ENCODE data around the gene MXRA7.
A peak's percentile ranks its signal among the peaks of the same experiment; 100 is the strongest.

MXRA7 gene

GRCh38 chr17:76695059-76695831, 15.5 kb downstream of the MXRA7 start:
- DNase-seq, result no peak

- no peak for DNase-seq
Measured at GRCh38 chr17:76691379-76692191, 19.2 kb downstream of the MXRA7 start.

- no peak for DNase-seq
Measured at GRCh38 chr17:76690596-76691280, 20.0 kb downstream of the MXRA7 start.

- no peak for DNase-seq
Measured at GRCh38 chr17:76689859-76690258, 20.9 kb downstream of the MXRA7 start.

GRCh38 chr17:76688165-76688622, 22.6 kb downstream of the MXRA7 start:
- DNase-seq, result no peak

- peak; percentile 83 for DNase-seq
Measured at GRCh38 chr17:76687298-76688164, 23.2 kb downstream of the MXRA7 start.

GRCh38 chr17:76686538-76687297, 24.0 kb downstream of the MXRA7 start:
- DNase-seq, result no peak

GRCh38 chr17:76685846-76686245, 24.9 kb downstream of the MXRA7 start:
- peak; percentile 32 for DNase-seq

- peak; percentile 25 for DNase-seq
Measured at GRCh38 chr17:76685366-76685765, 25.4 kb downstream of the MXRA7 start.

GRCh38 chr17:76684756-76685155, 26.0 kb downstream of the MXRA7 start:
- DNase-seq, result peak; percentile 31

GRCh38 chr17:76683921-76684745, 26.6 kb downstream of the MXRA7 start:
- peak; percentile 30 for DNase-seq

GRCh38 chr17:76683011-76683755, 27.6 kb downstream of the MXRA7 start:
- DNase-seq, result no peak

GRCh38 chr17:76682296-76682695, 28.5 kb downstream of the MXRA7 start:
- DNase-seq, result peak; percentile 60

GRCh38 chr17:76681222-76682137, 29.3 kb downstream of the MXRA7 start:
- DNase-seq, result peak; percentile 85

- DNase-seq, result no peak
Measured at GRCh38 chr17:76679239-76679638, 31.5 kb downstream of the MXRA7 start.

GRCh38 chr17:76678330-76678729, 32.4 kb downstream of the MXRA7 start:
- DNase-seq, result no peak

- no peak for DNase-seq
Measured at GRCh38 chr17:76677406-76677805, 33.4 kb downstream of the MXRA7 start.

- DNase-seq, result no peak
Measured at GRCh38 chr17:76676629-76677028, 34.1 kb downstream of the MXRA7 start.

GRCh38 chr17:76675648-76676047, 35.1 kb downstream of the MXRA7 start:
- DNase-seq, result no peak

Data from femur (tissue), 1 donor.